ENCODE measurements around the gene TDRD1.

DNA sequence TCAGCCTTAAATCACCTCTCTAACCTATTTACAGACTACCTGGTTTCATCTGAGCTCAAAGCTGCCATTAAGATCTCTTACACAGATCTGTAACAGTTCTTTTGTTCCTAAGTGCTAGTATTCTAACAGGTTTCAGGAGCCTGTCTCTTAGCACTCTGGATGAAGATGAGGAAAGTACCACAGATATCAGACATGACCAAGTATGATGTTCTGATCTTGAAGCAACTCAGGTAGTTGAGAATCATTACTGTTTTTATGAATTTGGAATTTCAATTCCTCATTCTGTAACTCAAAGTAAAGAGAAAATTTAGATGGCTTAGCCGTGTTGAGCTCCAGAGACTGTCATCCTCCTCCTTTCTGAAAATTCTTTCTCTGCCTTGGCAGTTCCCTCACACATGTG lies 36.0 kb upstream of the TDRD1 start:
- no peak for TF ChIP-seq GATA3 (IDR thresholded peaks at IDR 0.05; ENCODE audit: low read depth, low read length)
- TF ChIP-seq GATA2 (IDR thresholded peaks at IDR 0.05; ENCODE audit: low read depth, low read length) = no peak

Measured in SH-SY5Y (cell line).